Activated effector memory CD4-positive, alpha-beta T cell treated with Interleukin-2 at 50 U/mL for 16 hours (primary cell): Measurements from ENCODE around the gene ATP2B2.
"Not testable (repeated sequence)": the region's sequence is repeated elsewhere in the genome, so short reads cannot be mapped to it uniquely, and the experiment has no call there.

Experiments used
- DNase-seq: peaks from one replicate; pipeline ENCODE4 v3.0.0-alpha.2; 2020

The ATP2B2 gene

GRCh38 chr3:10397879-10398278 is 107.5 kb downstream of the ATP2B2 start:
- DNase-seq = no peak

GRCh38 chr3:10396931-10397330 is 108.5 kb downstream of the ATP2B2 start:
- DNase-seq = no peak

- DNase-seq = no peak
Measured at GRCh38 chr3:10396083-10396482, 109.3 kb downstream of the ATP2B2 start.

- DNase-seq = peak; percentile 47
Measured at GRCh38 chr3:10395671-10396070, 109.7 kb downstream of the ATP2B2 start.

- no peak for DNase-seq
Measured at GRCh38 chr3:10395196-10395595, 110.2 kb downstream of the ATP2B2 start.

- DNase-seq = no peak
Measured at GRCh38 chr3:10394491-10395025, 110.8 kb downstream of the ATP2B2 start.

- no peak for DNase-seq
Measured at GRCh38 chr3:10393514-10393913, 111.9 kb downstream of the ATP2B2 start.

- no peak for DNase-seq
Measured at GRCh38 chr3:10392906-10393461, 112.4 kb downstream of the ATP2B2 start.

GRCh38 chr3:10392244-10392643 is 113.1 kb downstream of the ATP2B2 start:
- no peak for DNase-seq

- DNase-seq = no peak
Measured at GRCh38 chr3:10391391-10391790, 114.0 kb downstream of the ATP2B2 start.

GRCh38 chr3:10390641-10391373 is 114.6 kb downstream of the ATP2B2 start:
- no peak for DNase-seq

GRCh38 chr3:10389995-10390394 is 115.4 kb downstream of the ATP2B2 start:
- no peak for DNase-seq

GRCh38 chr3:10389339-10389738 is 116.0 kb downstream of the ATP2B2 start:
- DNase-seq = no peak

- no peak for DNase-seq
Measured at GRCh38 chr3:10387881-10388609, 117.3 kb downstream of the ATP2B2 start.

- no peak for DNase-seq
Measured at GRCh38 chr3:10386121-10386520, 119.3 kb downstream of the ATP2B2 start.

- no peak for DNase-seq
Measured at GRCh38 chr3:10384541-10385360, 120.6 kb downstream of the ATP2B2 start.

- no peak for DNase-seq
Measured at GRCh38 chr3:10383850-10384248, 121.5 kb downstream of the ATP2B2 start.

GRCh38 chr3:10382892-10383849 is 122.2 kb downstream of the ATP2B2 start:
- no peak for DNase-seq

- not testable (repeated sequence) for DNase-seq
Measured at GRCh38 chr3:10382445-10382844, 122.9 kb downstream of the ATP2B2 start.

GRCh38 chr3:10381336-10381735 is 124.0 kb downstream of the ATP2B2 start:
- DNase-seq = no peak

- no peak for DNase-seq
Measured at GRCh38 chr3:10380906-10381305, 124.5 kb downstream of the ATP2B2 start.

- DNase-seq = no peak
Measured at GRCh38 chr3:10379961-10380360, 125.4 kb downstream of the ATP2B2 start.
